ENCODE measurements around the gene PPP2R5A.
A peak's percentile ranks its signal among the peaks of the same experiment; 100 is the strongest.

Gene PPP2R5A

GRCh38 chr1:212315907-212316306 lies 30.7 kb downstream of the PPP2R5A start:
- H3K27ac ChIP-seq (ENCODE audit: extremely low read depth, low read depth, low read length) = no peak overlapping the region
- H3K36me3 ChIP-seq (ENCODE audit: control insufficient read depth in 2 of 2, insufficient read depth in 1 of 2, low read length in 2 of 2) = no peaks in the 10 kb centered on the region
- no peak for TF ChIP-seq ZNF548 (tag by site-specific recombination; IDR thresholded peaks at IDR 0.05)
- TF ChIP-seq ZNF169 (tag by site-specific recombination; IDR thresholded peaks at IDR 0.05) = no peak
- peak; percentile 64 for TF ChIP-seq ZNF654 (tag by site-specific recombination; IDR thresholded peaks at IDR 0.05; ENCODE audit: low read depth)
- no peak for TF ChIP-seq ZNF530 (tag by site-specific recombination; IDR thresholded peaks at IDR 0.05; ENCODE audit: low read depth)
- no peak for TF ChIP-seq ZSCAN30 (tag by site-specific recombination; IDR thresholded peaks at IDR 0.05)
- no peak for TF ChIP-seq ZNF561 (tag by site-specific recombination; IDR thresholded peaks at IDR 0.05; ENCODE audit: borderline replicate concordance)
- TF ChIP-seq, protein P1, sequence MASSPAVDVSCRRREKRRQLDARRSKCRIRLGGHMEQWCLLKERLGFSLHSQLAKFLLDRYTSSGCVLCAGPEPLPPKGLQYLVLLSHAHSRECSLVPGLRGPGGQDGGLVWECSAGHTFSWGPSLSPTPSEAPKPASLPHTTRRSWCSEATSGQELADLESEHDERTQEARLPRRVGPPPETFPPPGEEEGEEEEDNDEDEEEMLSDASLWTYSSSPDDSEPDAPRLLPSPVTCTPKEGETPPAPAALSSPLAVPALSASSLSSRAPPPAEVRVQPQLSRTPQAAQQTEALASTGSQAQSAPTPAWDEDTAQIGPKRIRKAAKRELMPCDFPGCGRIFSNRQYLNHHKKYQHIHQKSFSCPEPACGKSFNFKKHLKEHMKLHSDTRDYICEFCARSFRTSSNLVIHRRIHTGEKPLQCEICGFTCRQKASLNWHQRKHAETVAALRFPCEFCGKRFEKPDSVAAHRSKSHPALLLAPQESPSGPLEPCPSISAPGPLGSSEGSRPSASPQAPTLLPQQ (tag by site-specific recombination; IDR thresholded peaks at IDR 0.05) = no peak
- no peak for TF ChIP-seq ZNF549 (tag by site-specific recombination; IDR thresholded peaks at IDR 0.05)
- TF ChIP-seq ZNF510 (tag by site-specific recombination; IDR thresholded peaks at IDR 0.05; ENCODE audit: insufficient replicate concordance) = no peak
- TF ChIP-seq AEBP2 (tag by site-specific recombination; IDR thresholded peaks at IDR 0.05; ENCODE audit: borderline replicate concordance) = no peak
- TF ChIP-seq ZNF366 (tag by site-specific recombination; conservative IDR thresholded peaks at IDR 0.05) = no peak
- no peak for TF ChIP-seq ZNF16 (tag by site-specific recombination; IDR thresholded peaks at IDR 0.05; ENCODE audit: low read depth)
- TF ChIP-seq ZNF146 (tag by site-specific recombination; IDR thresholded peaks at IDR 0.05) = no peak
- no peak for TF ChIP-seq ZNF391 (tag by site-specific recombination; IDR thresholded peaks at IDR 0.05; ENCODE audit: borderline replicate concordance, low read depth)
- TF ChIP-seq, protein P2, sequence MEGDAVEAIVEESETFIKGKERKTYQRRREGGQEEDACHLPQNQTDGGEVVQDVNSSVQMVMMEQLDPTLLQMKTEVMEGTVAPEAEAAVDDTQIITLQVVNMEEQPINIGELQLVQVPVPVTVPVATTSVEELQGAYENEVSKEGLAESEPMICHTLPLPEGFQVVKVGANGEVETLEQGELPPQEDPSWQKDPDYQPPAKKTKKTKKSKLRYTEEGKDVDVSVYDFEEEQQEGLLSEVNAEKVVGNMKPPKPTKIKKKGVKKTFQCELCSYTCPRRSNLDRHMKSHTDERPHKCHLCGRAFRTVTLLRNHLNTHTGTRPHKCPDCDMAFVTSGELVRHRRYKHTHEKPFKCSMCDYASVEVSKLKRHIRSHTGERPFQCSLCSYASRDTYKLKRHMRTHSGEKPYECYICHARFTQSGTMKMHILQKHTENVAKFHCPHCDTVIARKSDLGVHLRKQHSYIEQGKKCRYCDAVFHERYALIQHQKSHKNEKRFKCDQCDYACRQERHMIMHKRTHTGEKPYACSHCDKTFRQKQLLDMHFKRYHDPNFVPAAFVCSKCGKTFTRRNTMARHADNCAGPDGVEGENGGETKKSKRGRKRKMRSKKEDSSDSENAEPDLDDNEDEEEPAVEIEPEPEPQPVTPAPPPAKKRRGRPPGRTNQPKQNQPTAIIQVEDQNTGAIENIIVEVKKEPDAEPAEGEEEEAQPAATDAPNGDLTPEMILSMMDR (tag by site-specific recombination; IDR thresholded peaks at IDR 0.05) = peak; percentile 13; the same call in 1 of the 2 replicates
- no peak for TF ChIP-seq RBAK (tag by site-specific recombination; IDR thresholded peaks at IDR 0.05)
- no peak for TF ChIP-seq MYNN (tag by site-specific recombination; IDR thresholded peaks at IDR 0.05; ENCODE audit: borderline replicate concordance)
- TF ChIP-seq ZNF658 (tag by site-specific recombination; IDR thresholded peaks at IDR 0.05) = no peak
- ChIA-PET POLR2A (interaction anchor here (1.0 kb wide), 1 partner anchor 280 kb away, joined by 4 read pairs; the partner anchor contains the start of genes DTL and INTS7), CTCF (interaction anchor here (0.6 to 1.0 kb wide), 7 partner anchors 24 to 631 kb away, joined by 3 to 8 read pairs (median 4); partner anchors contain the start of genes DTL and INTS7)
- H3K4me3 ChIP-seq (ENCODE audit: low read depth, low read length) = no peak overlapping the region
- no peaks in the 10 kb centered on the region for H3K9me3 ChIP-seq (ENCODE audit: control insufficient read depth, insufficient read depth, low read depth, low read length)
- no peaks in the 10 kb centered on the region for H3K4me1 ChIP-seq (ENCODE audit: control insufficient read depth, insufficient read depth, low read length)

DNA sequence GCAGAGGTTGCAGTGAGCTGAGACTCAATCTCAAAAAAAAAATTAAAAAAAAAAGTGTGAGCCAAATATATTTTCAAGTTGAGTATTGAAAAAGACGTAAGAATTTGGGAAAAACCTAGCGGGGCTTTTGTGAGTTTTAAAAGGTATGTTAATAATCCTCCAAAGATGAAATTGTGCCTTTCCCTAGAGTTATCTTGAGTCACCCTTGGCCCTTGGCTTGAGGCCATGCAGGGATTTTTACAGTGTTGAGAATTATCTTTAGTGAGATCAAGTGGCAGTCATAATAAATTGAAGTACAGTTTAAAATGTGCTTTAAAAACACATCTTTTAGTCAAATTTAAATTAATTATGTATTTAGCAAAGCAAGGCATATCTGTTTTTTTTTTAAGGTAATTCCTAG lies 32.7 kb downstream of the PPP2R5A start:
- CTCF ChIA-PET = interaction anchor here (0.6 to 1.6 kb wide), 3 partner anchors 247 to 815 kb away, joined by 3 to 6 read pairs (median 3); no protein-coding TSS in a partner anchor
- Histone ChIP-seq H3K36me3 (ENCODE audit: control insufficient read depth in 2 of 2, insufficient read depth in 1 of 2, low read length in 2 of 2) (no peaks in the 10 kb centered on the region), H3K27ac (ENCODE audit: extremely low read depth, low read depth, low read length) (no peak overlapping the region), H3K4me3 (ENCODE audit: low read depth, low read length) (no peak overlapping the region), H3K9me3 (ENCODE audit: control insufficient read depth, insufficient read depth, low read depth, low read length) (no peaks in the 10 kb centered on the region), H3K4me1 (ENCODE audit: control insufficient read depth, insufficient read depth, low read length) (no peaks in the 10 kb centered on the region)
- TF ChIP-seq SP7 (tag by site-specific recombination; IDR thresholded peaks at IDR 0.05) (no peak), ZNF776 (tag by site-specific recombination; IDR thresholded peaks at IDR 0.05; ENCODE audit: borderline replicate concordance) (no peak), ZNF121 (tag by site-specific recombination; IDR thresholded peaks at IDR 0.05) (no peak), ZNF324 (tag by site-specific recombination; IDR thresholded peaks at IDR 0.05) (no peak), ZNF211 (tag by site-specific recombination; IDR thresholded peaks at IDR 0.05; ENCODE audit: low read depth) (no peak), REPIN1 (tag by site-specific recombination; IDR thresholded peaks at IDR 0.05; ENCODE audit: low read depth) (no peak), PRDM6 (tag by site-specific recombination; IDR thresholded peaks at IDR 0.05) (peak; percentile 58)
- TF ChIP-seq, protein P3, sequence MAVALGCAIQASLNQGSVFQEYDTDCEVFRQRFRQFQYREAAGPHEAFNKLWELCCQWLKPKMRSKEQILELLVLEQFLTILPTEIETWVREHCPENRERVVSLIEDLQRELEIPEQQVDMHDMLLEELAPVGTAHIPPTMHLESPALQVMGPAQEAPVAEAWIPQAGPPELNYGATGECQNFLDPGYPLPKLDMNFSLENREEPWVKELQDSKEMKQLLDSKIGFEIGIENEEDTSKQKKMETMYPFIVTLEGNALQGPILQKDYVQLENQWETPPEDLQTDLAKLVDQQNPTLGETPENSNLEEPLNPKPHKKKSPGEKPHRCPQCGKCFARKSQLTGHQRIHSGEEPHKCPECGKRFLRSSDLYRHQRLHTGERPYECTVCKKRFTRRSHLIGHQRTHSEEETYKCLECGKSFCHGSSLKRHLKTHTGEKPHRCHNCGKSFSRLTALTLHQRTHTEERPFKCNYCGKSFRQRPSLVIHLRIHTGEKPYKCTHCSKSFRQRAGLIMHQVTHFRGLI (tag by site-specific recombination; IDR thresholded peaks at IDR 0.05) = no peak
- POLR2A ChIA-PET = no interaction called here

All from HEK293 (cell line).